SK-N-MC (cell line): Measurements from ENCODE around the gene SBF2.

Source experiments
- EZH2 ChIP-seq: fragments of 200-600 bp; sonication (generic); IDR thresholded peaks from one replicate; pipeline ENCODE4 v1.6.1; 2017; ENCODE audit warnings: antibody characterized with exemption
- POLR2AphosphoS5 ChIP-seq: IDR thresholded peaks from 2 replicates; pipeline ENCODE4 v1.6.1; 2012; ENCODE audit warnings: mild to moderate bottlenecking, low read depth, low read length, borderline replicate concordance

- TF ChIP-seq EZH2 = no peak
- TF ChIP-seq POLR2AphosphoS5 = no peak
These were observed 472.8 kb downstream of the SBF2 start for GRCh38 chr11:9821008-9821752.
